GM21717 (cell line): ENCODE results near the gene CXCL17.

ENCODE experiments used
- ATAC-seq: cut with Tn5 transposase; IDR thresholded peaks from one replicate; pipeline ENCODE4 v1.9.1; 2021; ENCODE audit warnings: mild to moderate bottlenecking, moderate library complexity; ENCODE audit not compliant: unreplicated experiment

The CXCL17 gene

DNA sequence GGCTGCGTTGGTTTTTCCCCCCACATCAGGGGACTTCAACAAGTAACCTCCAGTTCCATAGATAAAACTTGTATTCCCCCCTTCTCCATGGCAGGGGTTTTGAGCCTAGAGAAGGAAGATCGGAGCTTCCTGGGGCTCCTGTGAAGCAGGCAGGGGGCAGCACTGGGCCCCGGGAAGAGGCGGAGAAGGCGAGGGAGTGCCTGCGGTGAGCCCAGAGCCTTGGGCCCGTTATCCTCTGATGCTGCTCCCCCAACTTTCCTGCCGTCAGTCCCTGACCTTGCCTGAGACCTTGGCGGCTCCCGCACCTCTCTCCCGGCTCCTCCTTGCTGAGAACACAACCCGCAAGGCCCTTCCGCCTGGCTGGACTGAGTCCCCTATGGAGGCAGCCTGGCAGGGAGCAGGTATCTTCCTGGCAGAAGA, 18.0 kb downstream of the CXCL17 start:
- ATAC-seq, result no peak

DNA sequence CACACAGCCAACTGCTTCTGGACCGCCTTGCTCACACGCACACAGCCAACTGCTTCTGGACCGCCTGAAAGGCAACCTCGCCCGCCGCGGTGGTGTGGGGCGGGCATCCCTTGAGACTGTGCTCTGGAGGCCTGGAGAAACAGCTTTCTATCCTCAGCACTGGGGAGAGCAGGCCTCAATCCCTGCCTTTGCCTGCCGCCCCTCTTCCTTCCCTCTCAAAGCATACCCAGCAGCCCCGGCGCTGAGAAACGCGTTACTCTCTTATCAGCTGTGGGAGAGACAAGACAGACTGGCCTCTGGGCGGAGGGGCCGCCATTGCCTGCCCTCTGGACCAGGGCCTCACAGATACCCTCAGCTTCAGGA, 18.4 kb downstream of the CXCL17 start:
- no peak for ATAC-seq

DNA sequence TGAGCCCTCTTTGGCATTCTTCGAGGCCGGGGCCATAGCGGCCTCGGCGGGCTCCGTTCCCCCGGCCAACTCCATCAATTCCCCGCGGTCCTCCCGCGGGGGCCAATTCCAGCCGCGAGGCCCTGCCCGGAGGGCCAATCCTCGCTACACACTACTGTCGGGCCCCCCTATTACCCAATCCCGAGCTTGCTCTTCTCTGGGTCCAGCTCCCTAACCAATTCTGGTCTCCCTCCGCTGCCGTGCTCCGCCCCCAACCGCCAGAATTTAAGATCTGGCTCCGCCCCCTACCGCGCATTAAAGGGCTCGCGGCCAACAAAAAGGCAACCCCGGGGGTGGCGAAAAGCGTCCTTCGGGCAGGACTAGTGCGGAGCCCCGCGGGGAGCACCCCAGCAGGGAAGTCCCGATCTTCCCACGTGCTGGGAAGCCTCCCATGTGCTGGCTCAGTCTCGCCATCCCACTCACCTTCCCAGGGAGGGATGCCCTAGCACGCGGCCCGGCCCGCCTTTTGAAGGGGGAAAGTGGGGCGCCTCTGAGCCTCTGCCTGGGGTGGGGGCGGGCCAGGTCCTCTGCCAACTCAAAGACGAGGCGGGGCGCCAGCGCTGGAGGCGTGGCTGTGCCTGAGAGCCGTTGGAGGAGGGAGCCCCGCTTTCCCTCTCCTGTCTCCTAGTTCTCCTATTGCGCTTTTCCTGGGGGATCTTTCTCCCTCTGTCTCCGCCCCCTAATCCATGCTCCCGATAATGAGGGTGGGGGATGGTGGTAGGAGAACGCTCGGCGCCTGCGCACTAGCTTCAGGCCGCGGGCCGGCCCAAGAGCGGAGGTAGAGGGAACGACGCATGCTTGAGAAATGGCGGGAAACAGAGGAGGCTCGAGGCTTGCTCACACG, 19.0 kb downstream of the CXCL17 start:
- ATAC-seq, result peak; percentile 82

DNA sequence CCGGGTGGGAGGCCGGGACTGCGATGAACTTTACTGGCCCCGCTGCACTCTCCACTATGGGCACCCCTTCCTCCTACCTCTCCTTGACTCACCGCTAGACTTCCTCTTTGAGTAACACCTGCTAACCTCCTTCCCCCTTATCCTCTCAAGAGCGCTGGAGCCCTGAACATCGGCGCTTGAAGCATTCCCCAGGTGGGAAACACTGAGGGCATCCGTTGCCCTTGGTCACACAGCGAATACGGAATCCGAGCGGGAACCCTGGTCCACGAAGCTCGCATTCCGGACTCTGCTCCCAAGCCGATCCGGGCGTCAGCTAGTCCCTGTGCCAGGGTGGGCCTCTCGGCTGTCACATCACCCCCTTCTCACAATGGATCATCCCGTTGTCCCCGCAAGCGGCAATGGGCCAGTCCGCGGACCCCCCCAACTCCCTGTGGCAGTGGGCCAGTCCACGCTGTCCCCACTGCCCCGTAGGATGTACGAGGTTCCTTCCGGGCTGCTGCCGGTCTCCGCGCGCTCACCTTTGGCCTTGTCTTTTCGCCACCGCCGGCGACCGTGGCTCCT, 19.8 kb downstream of the CXCL17 start:
- ATAC-seq, result peak; percentile 29

DNA sequence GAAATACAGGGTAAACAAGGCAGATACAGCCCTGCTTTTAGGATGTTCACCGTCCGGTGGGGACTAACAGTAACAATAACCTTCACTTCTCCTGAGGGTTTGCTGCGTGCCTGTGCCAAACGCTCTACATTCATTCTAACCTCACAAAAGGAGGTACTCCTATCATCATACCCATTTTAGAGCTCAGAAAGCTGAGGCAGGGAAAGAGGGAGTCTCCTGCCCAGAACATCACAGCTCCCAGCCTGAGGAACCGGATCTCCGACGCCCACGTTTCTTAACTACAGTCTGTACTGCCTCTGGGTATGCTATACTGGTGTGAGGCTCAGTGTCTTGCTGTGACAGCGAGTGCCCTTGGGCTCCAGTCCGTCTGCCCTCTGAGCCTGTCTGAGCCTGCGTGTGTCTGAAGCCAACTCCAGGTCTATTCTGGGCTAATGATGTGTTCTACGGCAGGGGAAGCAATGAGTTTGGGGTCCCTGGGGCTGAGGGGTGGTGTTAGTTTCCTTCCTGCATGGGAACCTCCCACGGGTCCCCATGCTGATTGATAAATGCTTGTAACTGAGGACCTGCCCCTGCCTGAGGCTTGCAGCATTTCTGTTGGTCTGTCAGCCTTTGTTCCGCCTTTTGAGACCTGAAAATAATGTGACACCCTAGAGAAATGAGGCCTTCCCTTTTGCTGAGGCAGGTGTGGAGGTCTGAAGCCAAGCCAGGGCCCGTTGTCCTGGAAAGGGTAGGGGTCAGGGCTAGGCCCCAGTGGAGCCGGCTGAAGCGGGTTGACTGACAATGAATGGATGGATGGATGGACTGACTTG, 20.4 kb downstream of the CXCL17 start:
- ATAC-seq, result no peak

DNA sequence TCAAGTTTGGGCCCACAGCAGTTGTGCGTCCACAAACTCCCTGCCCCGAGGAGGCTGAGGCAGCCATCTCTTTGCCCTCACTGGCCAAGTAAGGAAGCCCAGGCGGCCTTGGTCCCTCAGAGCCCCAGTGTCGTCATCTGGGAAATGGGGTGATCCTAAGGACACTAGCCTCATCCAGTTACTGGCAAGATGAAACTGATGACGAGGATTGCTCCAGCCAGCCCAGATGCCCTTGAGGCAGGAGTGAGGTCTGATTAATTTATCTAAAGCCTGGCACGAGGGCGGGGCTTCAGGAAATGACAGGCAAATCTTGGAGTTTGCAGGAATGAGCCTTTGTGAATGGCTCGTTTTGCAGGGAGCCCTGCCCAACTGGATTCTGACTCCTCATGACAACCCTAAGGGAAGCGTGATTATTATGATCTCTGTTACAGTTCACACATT, 21.1 kb downstream of the CXCL17 start:
- ATAC-seq, result no peak

DNA sequence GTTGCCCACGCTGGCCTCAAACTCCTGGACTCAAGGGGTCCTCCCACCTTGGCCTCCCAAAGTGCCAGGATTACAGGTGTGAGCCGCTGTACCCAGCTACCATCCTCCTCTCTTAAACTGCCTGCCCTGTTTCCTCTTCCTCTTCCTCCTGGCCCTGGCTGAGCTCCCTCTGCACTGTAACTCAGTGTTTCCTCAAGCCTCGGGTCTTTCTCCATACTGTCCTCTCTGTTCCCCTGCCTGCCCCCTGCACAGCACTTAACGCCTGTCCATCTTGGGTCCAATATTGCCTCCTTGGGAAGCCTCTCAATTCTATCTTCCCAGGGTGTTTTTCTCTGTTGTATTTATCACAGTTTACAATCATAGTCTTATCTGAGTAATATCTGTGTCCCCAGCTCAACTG, 21.6 kb downstream of the CXCL17 start:
- no peak for ATAC-seq

DNA sequence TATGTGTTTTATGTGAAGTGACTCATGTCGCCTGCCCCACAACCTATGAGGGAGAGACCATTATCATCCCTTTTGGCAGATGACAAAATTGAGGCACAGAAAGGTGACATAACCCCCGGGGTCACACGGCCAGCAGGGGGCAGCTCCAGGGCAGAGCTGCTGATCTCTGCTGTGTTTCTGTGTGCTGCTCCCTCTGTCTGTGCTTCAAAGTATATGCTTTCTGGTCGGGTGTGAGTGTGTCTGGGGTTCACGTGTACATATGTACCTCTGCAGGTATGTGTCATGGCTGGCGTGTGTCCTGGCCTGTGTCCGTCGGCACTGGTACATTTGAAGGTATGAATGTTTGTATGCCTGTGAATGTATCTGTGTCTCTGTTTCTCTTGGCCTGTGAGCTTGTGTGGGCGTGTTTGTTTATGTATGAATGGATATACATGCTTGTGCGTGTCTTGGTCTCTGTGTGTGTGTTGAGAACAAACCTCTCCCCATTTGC, 22.6 kb downstream of the CXCL17 start:
- no peak for ATAC-seq

DNA sequence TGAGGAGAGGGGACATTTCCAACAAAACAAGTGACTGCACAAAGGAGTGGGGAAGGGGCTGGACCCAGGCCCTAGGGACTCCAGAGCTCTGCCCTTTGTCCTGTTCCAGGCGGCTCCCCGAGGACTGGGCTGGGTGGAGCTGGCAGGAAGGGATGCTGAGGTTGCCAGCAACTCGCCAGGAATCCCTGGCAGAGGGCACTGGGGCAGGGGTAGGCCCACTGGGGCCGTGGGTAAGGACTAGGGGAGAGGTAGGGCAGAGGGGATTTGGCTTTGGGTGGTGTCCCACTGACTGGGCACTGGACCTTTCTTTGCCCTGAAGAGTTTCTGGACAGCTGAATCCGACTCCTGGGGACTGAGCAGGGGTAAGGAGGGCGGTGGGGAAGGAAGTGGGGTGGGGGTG, 23.4 kb downstream of the CXCL17 start:
- no peak for ATAC-seq

DNA sequence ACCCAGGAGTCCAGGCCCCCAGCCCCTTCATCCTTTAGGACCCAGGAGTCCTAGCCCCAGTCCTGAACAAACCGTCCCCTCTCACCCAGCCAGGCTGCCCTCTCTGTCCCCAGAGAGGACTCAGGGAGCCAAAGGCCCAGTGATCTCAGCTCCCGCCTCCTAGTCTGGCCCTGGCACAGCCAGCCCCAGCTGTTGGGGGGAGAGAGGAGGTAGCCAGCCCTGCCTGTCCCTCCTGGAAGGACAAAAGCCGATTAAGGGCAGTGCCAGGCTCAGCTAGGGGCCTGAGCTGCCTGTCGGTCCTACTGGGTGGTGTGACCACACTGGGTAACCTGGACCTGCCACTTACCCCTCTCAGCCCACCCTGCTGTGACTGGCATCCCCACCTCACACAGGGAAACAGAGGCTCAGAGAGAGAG, 30.1 kb downstream of the CXCL17 start:
- ATAC-seq, result no peak

DNA sequence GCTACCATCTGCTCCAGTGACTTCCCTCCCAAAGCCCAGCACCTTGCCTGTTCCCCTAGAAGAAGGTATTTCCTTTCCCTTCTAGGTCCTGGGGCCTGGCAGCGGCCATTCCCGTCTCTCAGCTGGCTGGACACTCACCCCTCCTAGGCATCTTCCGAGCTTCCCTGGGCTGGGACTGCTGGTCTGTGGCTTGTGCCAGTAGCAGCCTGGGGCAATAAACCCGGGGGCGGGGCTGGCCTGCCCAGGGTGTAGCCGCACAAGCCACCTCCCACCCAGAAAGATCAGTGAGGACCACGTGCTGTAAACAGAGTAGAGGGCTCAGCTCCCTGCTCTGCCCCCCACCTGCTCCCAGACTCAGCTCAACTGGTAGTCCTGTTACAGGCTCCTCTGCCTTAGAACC, 30.5 kb downstream of the CXCL17 start:
- no peak for ATAC-seq

DNA sequence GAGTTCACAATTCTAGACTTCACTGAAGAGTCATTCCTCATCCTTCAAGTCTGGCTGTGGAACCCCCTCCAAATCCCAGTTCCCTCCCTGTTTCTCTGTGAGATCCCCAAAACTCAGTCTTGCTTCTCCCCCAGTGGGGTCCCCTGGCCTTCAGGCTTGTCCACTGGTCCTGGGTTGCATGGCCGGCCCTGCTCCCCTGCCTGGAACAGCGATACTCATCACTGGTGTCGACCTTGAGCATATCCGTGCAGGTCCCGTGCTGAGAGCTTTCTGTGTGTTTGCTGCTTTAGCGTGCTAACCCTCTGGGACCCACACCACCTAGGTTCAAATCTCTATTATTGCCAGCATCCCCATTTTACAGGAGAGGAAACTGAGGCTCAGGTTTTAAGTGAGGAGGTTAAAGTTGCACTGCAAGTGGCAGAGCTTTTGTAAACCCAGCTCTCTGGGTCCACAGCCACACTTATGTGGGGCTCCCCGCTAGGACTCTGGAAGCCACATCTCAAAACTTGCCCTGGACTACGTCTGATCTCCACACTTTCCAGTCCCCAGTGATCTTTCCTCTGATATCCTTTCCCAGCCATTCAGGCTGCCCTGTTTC, 31.1 kb downstream of the CXCL17 start:
- ATAC-seq, result no peak

DNA sequence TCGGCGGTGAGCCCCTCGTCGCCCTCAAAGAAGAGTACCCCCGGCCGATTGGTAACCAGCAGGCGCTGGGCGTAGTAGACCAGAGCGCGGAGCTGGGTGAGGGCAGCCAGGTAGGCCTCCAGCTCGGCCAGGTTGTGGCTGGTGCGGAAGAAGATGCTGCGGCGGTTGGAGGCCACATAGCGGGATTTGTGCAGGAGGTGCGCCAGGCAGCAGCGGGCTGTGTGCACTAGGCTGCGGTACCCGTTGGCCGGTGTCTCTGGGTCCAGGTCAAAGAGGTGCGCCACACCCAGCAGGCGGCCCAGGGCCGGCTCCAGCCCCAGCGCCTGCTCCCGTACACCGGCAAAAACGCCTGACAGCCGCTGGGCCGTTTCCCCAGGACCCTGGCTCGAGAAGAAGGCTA, 32.4 kb downstream of the CXCL17 start:
- no peak for ATAC-seq

DNA sequence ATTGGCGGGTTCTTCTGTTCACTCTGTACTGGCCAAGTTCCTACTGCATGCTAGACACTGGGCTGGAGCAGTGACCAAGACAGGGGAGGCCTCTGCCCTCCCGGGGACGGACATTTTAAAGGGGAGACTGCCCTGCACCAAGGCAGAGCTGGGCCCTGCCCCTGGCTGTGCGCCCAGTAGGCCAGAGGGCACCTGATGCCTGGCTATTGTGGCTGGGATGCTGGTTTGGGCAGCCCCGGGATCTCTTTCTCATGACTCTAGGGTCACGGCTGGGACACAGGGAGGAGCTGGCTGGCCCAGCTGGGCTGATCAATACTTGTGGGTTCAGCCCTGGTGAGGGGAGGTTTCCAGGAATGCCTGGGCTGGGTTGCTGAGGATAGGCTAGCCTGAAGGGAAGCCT, 33.3 kb downstream of the CXCL17 start:
- ATAC-seq, result no peak

DNA sequence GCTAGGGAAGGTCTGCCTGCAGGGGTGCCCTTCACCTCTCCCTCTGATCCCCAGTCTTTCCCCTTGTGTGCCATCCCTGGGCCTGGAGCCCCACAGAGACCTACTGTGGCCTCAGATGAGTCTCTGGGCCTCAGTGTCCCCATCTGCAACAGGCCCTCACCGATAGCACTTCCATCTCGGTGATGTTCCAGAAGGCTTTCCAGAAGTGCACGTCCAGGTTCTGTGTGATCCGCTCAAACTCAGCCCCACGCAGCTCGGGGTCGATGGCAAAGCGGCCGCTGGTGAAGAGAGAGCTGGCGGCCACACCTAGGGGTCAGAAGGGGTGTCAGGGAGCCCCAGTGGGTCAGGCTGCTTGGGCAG, 35.0 kb downstream of the CXCL17 start:
- no peak for ATAC-seq

DNA sequence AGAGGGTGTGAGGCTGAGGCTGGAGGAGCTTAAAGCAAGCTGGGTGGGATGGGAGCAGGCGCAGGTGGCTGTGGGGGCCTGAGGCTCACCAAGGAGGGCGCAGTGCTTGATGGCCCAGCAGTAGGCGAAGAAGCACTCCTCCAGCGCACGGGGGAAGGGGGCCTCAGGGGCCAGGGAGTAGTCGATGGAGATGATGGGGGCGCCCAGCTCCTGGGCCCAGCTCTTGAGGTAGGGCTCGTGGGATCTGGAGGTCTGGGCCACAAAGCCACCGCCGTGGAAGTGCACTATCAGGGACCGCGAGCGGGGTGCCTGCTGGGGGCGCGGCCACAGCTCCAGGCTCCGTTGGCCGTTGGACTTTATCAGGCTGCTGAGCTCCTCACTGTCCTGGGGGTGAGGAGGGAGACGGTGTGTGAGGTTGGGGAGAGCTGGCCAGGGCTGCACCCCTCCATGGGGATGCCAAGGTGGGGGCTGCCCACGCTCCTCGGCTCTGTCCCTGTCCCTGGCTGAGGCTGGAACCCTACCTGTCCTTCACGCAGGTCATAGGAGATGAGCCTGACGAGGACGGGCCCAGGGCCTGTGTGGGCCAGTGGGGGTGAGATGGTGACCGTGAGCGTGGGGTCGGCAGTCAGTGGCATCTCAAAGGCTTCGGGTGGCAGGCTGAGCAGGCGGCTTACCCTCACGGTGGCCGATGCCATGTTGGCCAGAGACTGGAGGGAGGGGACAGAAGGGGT, 35.5 kb downstream of the CXCL17 start:
- ATAC-seq, result no peak

DNA sequence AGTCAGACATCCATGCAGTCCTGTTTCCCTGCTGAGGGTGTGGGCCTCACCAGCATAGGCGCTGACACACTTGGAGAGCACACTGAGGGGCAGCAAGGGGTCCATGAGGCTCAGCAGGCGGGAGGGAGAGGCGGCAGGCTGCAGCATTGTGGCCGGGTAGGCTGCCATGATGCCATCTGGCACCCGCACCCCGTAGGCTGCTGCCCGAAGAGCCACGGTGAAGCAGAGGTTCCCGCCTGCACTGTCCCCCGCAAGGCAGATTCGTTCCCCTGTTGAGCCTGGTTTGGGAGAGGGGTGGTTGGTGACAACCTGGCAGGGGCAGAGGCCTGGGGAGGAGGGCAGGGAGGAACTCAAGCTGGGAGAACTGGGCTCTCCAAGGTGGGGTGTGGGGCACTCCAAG, 36.6 kb downstream of the CXCL17 start:
- ATAC-seq, result no peak

DNA sequence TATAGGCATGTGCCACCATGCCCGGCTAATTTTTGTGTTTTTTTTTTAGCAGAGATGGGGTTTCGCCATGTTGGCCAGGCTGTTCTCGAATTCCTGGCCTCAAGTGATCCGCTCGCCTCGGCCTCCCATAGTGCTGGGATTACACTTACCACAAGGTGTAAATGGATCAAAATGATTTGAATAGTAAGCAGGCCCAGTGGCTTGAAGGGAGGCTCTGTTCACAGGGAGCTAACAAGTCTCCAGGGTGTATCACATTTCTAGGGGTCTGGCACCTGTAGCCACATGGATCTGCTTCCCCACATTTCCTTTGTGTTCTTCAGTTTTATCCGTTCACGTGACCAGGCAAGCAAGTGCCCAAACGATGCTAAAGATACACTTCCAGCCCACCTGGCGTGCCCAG, 39.2 kb downstream of the CXCL17 start:
- no peak for ATAC-seq

DNA sequence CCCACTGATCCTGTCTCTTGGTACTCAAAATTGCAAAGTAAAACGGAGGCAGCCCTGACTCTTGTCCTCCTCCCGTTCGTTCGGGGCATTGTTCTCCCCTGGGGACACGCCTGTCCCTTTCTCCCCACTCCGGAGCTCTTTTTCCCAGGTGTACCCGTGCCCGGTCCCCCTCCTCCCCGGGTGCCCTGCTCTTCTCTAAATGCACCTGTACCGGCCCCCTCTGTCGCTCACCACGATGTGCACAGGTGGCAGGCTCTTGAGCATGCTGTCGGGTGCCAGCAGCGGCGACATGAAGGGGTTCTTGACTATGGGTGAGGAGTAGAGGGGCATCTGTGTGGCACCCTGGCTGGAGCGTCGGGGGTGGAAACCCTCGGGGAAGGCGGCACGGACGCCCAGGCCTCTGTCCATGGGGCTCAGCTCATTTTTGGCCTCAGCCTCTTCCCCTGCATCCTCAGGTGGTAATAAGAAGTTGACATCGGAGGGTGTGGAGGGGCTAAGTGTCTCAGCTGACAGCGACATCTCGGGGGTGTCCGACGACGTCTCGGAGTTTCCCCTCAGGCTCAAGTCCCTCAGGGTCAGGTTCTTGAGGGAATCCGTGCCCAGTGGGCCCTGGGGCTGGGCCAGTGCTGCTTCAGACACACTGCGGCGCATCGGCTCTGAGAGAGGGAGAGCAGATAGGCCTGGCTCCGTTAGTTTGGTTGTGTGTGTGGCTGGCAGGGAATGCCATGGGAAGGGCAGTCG, 40.2 kb downstream of the CXCL17 start:
- ATAC-seq, result no peak
